ENCODE data around the gene LAMB3.

The LAMB3 gene

DNA sequence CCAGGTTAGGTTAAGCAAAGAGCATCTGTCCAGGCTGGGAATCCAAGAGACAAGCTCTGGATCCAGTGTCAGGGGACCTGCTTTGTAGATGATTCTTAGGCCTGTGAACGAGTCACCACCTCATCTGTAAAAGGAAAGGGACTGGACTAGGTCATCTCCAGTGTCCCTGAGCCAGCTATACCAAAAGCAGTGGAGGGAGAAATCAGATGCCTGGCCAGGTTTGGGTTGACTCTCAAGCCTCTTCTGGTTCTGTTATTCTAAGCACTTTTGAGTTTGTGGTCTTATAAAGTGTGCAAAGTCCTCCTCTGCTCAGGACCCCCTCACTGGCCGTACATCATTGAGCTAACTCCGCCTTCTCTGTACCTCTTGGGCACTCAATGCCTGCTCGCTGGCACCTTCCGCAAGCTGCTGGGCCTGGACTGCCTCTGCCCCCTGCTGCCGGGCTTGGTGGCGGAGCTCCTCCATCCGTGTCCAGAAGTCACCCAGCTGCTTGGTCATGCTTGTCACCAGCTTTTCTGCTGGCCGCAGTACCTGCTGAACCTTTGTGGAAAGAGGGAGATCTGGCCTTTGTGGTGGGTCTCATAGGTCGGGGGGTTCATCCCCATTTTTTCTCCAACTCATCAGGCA lies 35.1 kb downstream of the LAMB3 start:
- DNase-seq (ENCODE audit: low read depth), result no peak

DNA sequence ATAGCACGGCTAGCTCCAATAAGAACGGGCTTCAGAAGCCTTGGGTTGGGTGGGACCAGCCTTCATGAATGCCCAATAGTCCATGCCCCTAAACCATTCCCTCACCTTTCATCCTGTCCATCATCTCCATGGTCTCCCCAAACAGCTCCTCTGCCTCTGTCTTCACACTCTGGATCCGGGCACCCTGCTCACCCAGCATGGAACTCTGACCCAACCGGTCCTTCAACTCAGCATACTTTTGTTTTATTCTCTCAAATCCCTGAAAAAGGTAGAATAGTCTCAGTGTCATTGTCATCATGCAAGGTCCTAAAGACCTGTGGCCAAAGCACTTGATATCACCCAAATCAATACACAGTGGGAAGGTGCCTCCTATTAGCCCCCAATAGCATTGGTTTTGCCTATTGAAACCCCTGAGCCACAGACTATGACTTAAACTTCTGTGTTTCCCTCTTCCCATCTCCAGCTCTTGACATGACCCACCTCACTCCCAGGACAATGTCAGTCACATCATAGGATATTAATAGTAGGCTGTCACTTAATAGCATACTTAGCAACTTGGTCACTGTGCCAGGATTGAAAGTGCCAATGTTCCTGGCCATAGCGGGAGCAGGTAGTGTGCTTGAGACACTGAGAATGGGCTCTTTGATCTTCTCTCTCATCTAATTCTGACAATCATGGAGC lies 35.7 kb downstream of the LAMB3 start:
- no peak for DNase-seq (ENCODE audit: low read depth)

GRCh38 chr1:209614906-209615305 lies 37.3 kb downstream of the LAMB3 start:
- DNase-seq (ENCODE audit: low read depth), result no peak

DNA sequence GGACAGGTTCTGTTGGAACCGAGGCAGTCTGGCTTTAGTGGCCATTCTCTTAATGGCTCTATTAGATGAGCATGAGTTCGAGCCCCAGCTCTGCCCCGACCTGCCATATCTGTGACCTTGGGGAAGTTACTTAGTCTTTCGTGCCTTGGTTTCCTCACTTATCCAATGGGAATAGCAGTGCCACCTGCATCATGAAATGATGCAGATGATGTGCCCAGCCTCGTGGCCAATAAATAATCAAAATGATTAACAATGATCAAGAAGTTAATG lies 38.1 kb downstream of the LAMB3 start:
- DNase-seq (ENCODE audit: low read depth), result no peak

DNA sequence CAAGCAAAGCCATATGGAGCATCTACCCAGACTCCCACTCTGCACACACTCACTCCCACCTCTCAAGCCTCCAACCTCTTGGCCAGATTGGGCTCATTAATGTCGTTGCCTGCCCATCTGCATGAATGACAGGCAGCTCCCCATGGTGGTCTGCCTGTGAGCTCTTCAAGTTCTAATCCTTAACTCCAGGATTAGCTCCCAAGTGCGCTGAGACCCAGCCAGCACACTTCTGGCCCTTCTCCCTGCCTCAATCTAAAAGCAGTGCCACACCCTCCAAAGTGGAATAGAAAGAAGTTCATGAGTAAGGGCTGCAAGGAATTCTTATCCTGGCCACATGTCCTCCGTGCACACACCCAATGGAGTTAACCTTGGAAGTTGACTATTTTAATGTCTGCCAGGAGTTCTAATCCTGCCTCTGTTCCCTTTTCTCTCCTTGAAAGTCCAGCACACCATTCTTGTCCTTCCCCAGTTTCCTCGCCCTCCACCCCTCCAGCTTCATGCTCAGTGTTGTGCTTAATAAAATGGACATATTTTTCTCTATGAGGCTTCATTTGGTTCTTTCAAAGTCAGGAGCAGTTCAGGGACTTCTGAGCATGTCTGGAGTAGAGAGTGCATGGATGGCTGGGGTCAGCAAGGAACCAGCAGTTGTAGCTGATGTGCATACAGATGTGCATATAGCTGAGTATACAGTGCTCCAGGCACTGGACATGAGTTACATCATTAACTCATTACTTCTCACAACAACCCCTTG lies 38.6 kb downstream of the LAMB3 start:
- no peak for DNase-seq (ENCODE audit: low read depth)

GRCh38 chr1:209612646-209613399 lies 39.4 kb downstream of the LAMB3 start:
- DNase-seq (ENCODE audit: low read depth), result no peak

- no peak for DNase-seq (ENCODE audit: low read depth)
Measured at GRCh38 chr1:209611771-209612570, 40.3 kb downstream of the LAMB3 start.

DNA sequence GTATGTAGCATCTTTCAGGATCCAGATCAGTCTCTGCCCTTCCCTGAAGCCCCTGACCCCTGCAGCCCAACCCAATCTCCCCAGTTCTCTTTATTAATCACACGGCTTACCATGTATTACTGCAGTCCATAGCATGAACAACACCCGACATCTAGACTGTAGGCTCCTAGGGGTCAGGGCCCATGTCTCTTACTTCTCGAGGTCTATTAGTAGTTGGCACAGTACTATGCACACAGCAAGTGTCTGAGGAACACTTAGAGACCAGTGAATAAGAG lies 41.7 kb downstream of the LAMB3 start:
- no peak for DNase-seq (ENCODE audit: low read depth)

GRCh38 chr1:209609791-209610630 lies 42.2 kb downstream of the LAMB3 start:
- no peak for DNase-seq (ENCODE audit: low read depth)

DNA sequence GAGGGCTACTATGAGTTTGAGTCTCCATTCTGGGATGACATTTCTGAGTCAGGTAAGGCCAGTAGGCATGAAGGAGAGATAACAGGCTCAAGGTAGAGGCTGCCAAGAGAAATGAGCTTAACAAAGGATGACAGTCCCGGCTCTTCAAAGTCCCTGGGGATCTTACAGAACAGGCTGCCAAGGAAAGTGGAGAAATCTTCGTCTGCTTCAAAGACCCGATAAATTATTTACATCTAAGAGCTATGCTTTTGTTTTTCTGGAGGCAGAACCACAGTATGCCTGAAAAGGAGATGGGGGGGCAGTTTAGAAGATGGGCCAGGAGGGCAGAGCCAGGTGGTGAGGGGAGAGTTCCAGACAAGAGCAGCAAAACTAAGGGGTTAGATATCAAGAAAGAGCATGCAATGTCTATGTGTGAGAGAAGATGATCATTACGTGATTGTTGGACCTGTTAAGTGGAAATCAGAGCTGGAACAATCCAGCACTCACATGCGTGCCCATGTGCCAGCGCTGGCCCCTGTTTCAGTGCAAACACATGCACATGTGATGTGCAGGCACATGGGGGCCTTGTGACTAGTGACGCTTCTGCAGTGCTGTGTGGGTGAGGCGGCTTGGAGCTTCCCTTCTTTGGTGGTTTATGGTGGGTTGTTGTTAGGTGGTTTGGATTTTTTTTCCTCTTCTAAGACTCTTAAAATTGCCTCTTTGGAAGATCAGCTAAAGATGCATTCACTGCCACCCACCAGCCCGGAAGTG lies 43.0 kb downstream of the LAMB3 start:
- no peak for DNase-seq (ENCODE audit: low read depth)

GRCh38 chr1:209607795-209608178 lies 44.4 kb downstream of the LAMB3 start:
- DNase-seq (ENCODE audit: low read depth), result no peak

DNA sequence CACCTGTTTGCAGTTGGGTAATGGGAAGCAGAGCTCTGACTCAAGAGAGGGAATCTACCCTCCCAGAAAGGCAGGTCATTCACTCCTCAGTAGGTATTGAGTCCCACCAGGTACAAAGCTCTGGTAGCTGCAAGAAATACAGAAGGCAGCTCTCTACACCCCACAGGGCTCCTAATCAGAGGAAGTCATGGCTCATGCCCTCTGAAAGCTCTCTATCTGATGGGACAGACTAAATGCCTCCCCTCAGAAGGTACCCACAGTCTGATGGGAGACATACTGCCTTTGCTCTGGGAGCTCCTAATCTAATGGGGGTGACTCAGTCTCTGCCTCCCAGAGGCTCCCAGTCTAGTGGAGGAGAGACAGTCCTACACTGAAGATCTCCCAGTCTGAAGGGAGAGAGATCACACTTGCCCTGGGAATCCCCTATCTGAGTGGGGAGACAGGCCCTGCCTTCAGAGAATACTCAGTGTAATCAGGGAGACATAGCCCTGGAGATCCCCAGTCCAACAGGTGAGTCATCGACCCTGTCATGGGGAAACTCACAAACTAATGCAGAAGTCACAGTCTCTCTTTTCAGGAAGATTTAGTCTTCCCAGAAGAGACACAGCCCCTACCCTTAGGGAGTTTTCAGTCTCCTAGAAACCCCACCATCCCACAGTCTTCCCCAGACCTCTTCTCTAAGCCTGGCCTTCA lies 45.0 kb downstream of the LAMB3 start:
- no peak for DNase-seq (ENCODE audit: low read depth)

DNA sequence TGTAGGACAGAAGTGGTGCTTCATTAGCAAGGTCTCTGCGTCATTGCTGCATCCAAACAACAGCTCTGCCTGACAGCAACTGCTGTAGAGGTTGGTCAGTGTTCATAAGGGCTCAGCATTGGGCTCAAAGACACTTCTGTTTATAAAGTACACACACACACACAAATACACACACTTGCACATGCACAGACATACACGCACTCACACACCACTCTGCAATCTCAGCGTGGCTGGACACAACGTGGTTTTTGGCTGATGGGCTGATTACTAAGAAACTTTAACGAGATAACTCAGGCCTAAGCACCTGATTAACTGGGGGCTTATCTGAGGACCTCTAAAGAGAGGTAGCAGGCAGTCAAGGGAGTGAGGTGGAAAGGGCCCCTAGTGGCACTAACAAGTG lies 48.3 kb downstream of the LAMB3 start:
- no peak for DNase-seq (ENCODE audit: low read depth)

DNA sequence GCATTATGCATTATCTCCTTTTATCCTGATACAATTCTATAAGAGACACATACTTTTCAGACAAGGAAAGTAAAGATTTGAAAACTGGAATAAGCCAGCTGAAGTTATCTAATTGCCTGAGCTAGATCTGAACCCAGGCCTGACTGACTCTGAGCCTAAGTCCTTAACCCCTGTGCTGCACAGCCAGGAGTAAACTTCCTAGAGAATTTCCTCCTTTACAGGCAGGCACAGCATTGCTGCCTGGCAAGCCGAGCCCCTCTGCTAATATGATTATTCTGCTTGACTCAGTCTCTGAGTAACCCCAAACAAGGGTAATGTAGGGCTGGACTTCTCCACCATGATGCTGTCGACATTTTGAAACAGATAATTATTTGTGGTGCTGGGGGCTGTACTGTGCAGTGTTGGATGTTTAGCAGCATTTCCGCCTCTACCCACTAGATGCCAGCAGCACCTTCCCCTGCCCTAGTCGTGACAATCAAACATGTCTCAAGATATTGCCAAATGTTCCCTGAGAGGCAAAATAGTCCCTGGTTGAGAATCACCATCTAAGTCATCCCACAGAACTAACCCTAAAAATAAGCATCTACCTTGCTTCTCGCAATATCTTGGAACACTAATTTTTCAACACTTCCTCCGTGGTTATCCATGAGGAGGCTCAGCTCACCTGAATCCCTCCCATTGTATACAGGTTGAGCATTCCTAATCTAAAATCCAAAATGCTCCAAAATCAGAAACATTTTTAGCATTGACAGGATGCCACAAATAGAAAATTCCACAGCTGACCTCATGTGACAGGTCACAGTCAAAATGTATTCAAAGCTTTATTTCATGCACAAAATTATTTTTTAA lies 50.2 kb downstream of the LAMB3 start:
- DNase-seq (ENCODE audit: low read depth), result no peak

DNA sequence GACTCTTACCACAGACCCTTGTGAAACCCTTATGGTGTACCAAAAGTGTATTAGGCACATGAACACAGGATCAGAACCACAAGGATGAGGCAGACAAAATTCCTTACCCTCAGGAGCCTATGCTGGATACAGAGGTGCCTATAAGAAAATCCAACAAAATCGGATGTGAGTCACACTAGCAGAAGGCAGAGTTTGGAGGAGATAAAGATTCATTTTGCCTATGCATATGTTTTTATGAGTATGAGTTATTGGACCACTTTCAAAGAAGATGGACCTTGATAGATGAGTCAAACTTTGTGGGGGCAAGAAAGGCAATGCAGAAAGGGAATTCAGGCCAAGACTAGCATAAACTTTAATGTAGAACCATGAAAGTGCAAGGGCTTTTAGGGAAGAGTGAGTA lies 51.7 kb downstream of the LAMB3 start:
- DNase-seq (ENCODE audit: low read depth), result no peak

GRCh38 chr1:209598227-209598626 lies 54.0 kb downstream of the LAMB3 start:
- no peak for DNase-seq (ENCODE audit: low read depth)

DNA sequence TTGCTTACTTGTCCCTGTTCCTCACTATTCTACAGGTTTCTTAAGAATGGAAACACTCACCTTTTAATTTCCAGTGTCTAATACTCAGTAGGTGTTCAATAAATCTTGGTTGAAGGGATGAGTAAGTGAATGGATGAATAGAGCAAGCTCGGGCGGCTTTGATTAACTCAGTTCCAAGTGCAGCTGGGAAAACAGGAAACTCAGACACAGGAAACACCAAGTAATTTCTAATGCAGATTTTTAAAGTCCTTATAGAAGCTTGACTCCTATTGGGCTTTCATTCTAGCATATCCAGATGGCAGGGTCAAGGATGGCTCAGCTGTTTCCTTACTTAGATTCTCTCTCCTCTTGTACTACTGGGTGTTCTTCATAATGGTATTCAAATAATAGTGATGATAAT lies 54.7 kb downstream of the LAMB3 start:
- no peak for DNase-seq (ENCODE audit: low read depth)

DNA sequence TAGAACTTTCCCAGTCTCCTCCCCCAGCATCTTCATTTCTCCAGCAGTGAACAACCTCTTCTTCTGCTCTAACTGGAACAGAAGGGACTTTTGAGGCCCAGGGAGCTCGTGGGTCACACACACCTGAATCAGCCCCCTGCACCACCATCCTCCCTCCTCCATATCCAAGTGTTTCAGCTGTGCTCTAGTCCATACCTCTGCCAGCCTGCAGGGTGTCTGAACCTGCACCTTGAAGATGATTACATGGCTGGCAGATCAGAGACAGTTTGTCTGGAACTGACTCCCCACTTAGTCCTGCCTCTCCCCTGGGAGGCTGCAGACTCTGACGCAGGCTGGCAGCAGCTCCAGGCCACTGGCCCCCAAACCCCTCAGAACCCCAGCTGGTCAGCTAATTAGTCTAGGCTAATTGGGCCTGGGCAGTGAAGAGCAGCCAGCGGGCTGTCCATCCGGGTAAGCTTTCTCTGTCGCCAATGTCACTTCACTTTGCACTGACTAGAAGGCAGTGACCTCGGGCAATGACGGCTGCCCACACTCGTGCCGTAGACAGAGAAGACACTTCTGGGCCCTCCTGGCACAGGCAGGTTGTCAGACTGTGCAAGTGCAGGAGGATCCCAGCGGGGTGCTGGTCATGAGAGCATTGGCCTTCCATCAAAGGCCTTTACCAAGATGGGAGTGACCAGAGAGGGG lies 56.5 kb downstream of the LAMB3 start:
- no peak for DNase-seq (ENCODE audit: low read depth)

- no peak for DNase-seq (ENCODE audit: low read depth)
Measured at GRCh38 chr1:209595028-209595427, 57.2 kb downstream of the LAMB3 start.

Data from GM04504 (cell line).